GM10266 (cell line): Measurements from ENCODE around the gene CCL11.

Experiments used
- DNase-seq: peaks from one replicate; pipeline ENCODE4 v3.0.0; 2012; ENCODE audit errors: extremely low spot score
- TF ChIP-seq, protein P1 (sequence below): IDR thresholded peaks from 2 replicates; pipeline ENCODE4 v1.5.1; 2012; ENCODE audit warnings: mild to moderate bottlenecking, low read depth; ENCODE audit not compliant: control insufficient read depth, insufficient read depth; ENCODE audit errors: missing control alignments

Gene CCL11

DNA sequence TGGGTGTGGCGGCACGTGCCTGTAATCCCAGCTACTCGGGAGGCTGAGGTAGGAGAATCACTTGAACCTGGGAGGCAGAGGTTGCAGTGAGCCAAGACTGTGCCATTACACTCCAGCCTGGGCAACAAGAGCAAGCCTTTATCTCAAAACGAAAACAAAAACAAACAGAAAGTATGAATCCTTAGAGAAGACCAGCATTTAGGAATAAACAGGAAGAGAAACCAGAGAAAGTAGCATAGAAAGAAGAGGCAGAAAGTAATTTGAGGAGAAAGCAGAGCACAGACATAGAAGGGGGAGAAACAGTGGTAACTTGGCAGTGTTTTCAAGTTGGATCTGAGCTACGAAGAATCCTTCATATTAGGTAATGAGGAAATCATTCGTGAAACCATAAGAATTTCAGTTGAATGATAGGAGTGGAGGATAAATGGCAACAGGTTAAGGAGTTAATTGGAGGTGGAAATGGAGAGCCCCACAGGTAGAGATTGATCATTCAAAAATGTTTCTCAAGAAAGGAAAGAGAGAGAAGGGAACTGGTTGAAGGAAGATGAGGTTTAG is 40.1 kb upstream of the CCL11 start:
- TF ChIP-seq, protein P1, sequence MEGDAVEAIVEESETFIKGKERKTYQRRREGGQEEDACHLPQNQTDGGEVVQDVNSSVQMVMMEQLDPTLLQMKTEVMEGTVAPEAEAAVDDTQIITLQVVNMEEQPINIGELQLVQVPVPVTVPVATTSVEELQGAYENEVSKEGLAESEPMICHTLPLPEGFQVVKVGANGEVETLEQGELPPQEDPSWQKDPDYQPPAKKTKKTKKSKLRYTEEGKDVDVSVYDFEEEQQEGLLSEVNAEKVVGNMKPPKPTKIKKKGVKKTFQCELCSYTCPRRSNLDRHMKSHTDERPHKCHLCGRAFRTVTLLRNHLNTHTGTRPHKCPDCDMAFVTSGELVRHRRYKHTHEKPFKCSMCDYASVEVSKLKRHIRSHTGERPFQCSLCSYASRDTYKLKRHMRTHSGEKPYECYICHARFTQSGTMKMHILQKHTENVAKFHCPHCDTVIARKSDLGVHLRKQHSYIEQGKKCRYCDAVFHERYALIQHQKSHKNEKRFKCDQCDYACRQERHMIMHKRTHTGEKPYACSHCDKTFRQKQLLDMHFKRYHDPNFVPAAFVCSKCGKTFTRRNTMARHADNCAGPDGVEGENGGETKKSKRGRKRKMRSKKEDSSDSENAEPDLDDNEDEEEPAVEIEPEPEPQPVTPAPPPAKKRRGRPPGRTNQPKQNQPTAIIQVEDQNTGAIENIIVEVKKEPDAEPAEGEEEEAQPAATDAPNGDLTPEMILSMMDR = no peak
- DNase-seq = no peak

DNA sequence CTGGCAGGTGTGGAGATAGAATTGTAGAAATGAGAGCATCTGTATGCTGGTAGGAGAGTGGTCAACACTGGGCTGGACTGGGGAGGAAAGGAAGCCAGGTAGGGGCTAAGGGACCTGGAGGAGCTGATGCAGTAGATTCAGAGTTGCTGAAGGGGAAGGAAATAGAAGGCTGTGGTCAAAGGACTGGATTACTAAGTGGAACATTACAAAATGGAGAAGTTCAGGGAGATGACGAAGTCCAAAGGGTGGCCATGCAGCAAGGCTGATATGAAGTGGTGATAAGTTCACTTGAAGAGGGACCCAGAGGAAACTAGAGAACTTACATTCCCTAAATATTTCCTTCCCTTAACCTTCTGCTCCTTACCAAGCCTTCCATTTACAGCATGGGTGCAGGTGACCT is 39.1 kb upstream of the CCL11 start:
- no peak for DNase-seq

DNA sequence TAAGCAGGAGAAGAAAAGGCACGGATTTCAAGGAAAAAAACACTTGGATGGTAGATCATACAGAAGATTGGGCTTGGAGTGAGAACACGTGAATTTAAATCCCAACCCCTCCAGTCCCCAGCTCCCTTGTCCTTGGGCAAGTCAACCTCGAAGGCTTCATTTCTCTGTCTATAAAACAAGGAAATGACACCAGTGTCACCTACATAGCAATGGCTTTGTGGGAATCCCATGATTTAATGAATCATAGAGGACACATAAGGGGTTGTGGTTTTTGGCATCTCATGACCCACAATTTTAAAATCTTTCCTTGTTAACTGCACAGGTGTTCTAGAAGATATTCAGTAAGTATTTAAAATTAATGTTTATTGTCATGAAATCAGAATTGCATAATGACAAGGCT is 38.7 kb upstream of the CCL11 start:
- DNase-seq = no peak
- TF ChIP-seq, protein P1 = no peak

More for the DNA sequence above, 39.1 kb upstream of the CCL11 start:
- TF ChIP-seq, protein P1 = no peak

DNA sequence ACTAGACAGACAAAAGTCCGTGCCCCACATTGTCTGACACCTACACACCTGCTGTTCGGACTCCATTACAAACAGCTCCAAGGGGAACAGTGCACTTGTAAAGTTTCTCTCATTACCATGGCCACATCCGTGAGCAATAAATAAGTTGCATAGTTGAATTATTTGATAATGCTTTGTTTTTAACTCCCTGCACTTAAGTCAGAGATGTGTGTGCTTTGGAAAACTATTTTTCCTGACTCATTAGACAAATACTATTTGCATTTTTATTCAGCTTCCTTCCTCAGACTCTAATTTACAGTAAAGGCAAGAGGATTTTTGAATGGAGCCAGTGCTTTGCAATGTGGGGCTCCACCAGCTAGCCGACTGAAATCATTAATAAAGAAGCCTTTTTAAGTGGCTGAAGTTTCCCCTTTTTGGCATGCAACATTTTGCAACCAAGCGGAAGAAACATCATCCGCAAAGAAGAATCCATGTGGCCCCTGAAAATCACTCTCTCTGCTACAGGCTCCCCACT is 37.0 kb upstream of the CCL11 start:
- DNase-seq = no peak
- TF ChIP-seq, protein P1 = no peak

DNA sequence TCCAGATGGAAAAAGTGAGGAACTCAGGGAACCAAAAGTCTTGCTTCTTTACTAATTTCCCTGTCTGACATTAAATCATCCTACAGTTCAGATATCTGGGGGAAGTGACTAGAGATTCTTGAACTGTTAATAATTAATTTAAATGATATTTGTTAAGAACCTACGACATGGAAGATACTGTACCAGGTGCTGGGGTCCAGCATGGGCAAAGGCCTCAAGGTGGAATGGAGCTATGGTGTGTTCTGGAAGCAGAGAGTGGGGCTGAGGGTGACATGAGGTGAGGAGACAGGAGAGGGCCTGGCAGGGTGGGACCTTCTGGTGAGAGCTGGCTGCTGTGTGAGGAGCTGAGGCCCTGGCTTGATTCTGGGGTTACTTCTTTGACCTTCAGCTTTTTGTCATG is 36.5 kb upstream of the CCL11 start:
- TF ChIP-seq, protein P1 = no peak
- no peak for DNase-seq

DNA sequence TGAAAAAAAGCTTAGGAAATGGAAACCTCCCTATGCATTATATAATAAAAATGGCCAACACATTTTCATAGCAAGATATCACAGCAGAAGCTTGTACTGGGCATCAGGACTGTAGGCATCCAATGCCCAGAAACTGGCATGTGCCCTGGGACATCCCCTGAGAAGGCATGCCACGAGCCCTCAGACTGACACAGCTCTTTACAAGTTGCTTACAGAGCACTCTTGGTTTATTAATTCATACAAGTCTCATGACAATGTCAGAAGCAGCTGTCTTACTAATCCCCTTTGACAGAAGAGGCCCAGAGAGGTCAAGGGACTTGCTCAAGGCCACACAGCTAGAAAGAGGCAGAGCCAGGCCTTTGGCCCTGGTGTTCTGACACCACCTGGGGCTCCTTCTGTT is 36.1 kb upstream of the CCL11 start:
- no peak for DNase-seq
- TF ChIP-seq, protein P1 = no peak

DNA sequence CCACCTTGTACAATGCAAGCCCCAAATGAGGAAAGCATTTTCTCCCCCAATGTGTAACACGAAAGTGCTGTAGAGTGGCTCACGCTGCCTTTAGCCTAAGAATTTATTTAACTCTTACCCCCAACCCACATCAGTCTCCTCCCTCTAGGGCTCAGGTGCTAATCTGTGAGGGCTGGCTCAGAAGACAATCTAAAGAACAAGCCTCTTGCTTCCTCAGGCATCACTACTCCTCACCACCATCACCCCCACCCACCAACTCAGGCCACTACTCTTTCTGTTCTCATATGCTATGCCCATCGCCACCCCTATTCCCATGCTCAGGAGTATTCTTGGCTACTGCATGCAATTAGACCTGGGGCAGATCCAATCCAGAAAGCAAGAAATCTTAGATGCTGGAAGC is 34.4 kb upstream of the CCL11 start:
- TF ChIP-seq, protein P1 = no peak
- DNase-seq = no peak
